Measurements from ENCODE around the gene CA11. TPM values are rescaled to one million over a fixed set of nuclear protein-coding genes. Genes with fewer than 3 reads are reported as not detected.

The CA11 gene
- total RNA-seq, 1 donor: 2.3 TPM

GRCh38 chr19:48668761-48669160 is 22.8 kb upstream of the CA11 start:
- H3K4me3 ChIP-seq (ENCODE audit: low read depth, low read length): no peak overlapping the region
- no peak for TF ChIP-seq CTCF (IDR thresholded peaks at IDR 0.05; ENCODE audit: insufficient read depth, low read length)
- no peak for DNase-seq (ENCODE audit: low read depth)

GRCh38 chr19:48668332-48668731 is 22.3 kb upstream of the CA11 start:
- no peak overlapping the region for H3K4me3 ChIP-seq (ENCODE audit: low read depth, low read length)
- no peak for DNase-seq (ENCODE audit: low read depth)
- TF ChIP-seq CTCF (IDR thresholded peaks at IDR 0.05; ENCODE audit: insufficient read depth, low read length): no peak

- no peak for DNase-seq (ENCODE audit: low read depth)
- H3K4me3 ChIP-seq (ENCODE audit: low read depth, low read length): no peak overlapping the region
- TF ChIP-seq CTCF (IDR thresholded peaks at IDR 0.05; ENCODE audit: insufficient read depth, low read length): no peak
Observed at GRCh38 chr19:48665786-48666185, 19.8 kb upstream of the CA11 start.

GRCh38 chr19:48664476-48664875 is 18.5 kb upstream of the CA11 start:
- no peak for DNase-seq (ENCODE audit: low read depth)
- no peak overlapping the region for H3K4me3 ChIP-seq (ENCODE audit: low read depth, low read length)
- no peak for TF ChIP-seq CTCF (IDR thresholded peaks at IDR 0.05; ENCODE audit: insufficient read depth, low read length)

GRCh38 chr19:48663667-48664066 is 17.7 kb upstream of the CA11 start:
- no peak for DNase-seq (ENCODE audit: low read depth)
- no peak for TF ChIP-seq CTCF (IDR thresholded peaks at IDR 0.05; ENCODE audit: insufficient read depth, low read length)
- H3K4me3 ChIP-seq (ENCODE audit: low read depth, low read length): no peak overlapping the region

- TF ChIP-seq CTCF (IDR thresholded peaks at IDR 0.05; ENCODE audit: insufficient read depth, low read length): no peak
- H3K4me3 ChIP-seq (ENCODE audit: low read depth, low read length): no peak overlapping the region
- DNase-seq (ENCODE audit: low read depth): no peak
Observed at GRCh38 chr19:48661711-48662090, 15.7 kb upstream of the CA11 start.

Measured in fibroblast of the aortic adventitia (primary cell).